Measurements from ENCODE around the gene UPF1. TPM values are rescaled to one million over a fixed set of nuclear protein-coding genes. Genes with fewer than 3 reads are reported as not detected.
A peak's percentile ranks its signal among the peaks of the same experiment; 100 is the strongest.

UPF1 gene
- total RNA-seq, 4 donors from 2014 or later: 84.2 to 153 (median 91.9) TPM

- no peak overlapping the region for H3K27ac ChIP-seq
- in situ Hi-C loops (cut with MboI; ENCODE audit: low pct_ligation_motif_present in 1 of 4, low pct_unique_long_range_greater_than_20kb in 1 of 4, low sequenced_read_pairs in 3 of 4): no loop called here
- intact Hi-C loops (cut with DNase I; ENCODE audit: low total_unique reads): no loop called here
- H3K36me3 ChIP-seq: no peaks in the 10 kb centered on the region
- TF ChIP-seq POLR2AphosphoS5 (IDR thresholded peaks at IDR 0.05): no peak
- no peak for TF ChIP-seq POLR2A (IDR thresholded peaks at IDR 0.05)
- TF ChIP-seq CTCF (IDR thresholded peaks at IDR 0.05): no peak
- TF ChIP-seq EP300 (IDR thresholded peaks at IDR 0.05; ENCODE audit: low read depth): no peak
- H3K4me1 ChIP-seq: peaks cover 8 to 25% (median 18%) of the 10 kb centered on the region in 4 donors
- DNase-seq: no peak
- H3K27me3 ChIP-seq: peaks cover 46% of the 10 kb centered on the region
- no peak overlapping the region for H3K4me3 ChIP-seq
- no peaks in the 10 kb centered on the region for H3K9me3 ChIP-seq
- WGBS, 2 donors (ENCODE audit: low coverage in 1 of 2): 75 to 92% methylated on average over 5 to 16 of the region's 16 CpGs
Observed at GRCh38 chr19:18784786-18785120, 47.0 kb upstream of the UPF1 start.

DNA sequence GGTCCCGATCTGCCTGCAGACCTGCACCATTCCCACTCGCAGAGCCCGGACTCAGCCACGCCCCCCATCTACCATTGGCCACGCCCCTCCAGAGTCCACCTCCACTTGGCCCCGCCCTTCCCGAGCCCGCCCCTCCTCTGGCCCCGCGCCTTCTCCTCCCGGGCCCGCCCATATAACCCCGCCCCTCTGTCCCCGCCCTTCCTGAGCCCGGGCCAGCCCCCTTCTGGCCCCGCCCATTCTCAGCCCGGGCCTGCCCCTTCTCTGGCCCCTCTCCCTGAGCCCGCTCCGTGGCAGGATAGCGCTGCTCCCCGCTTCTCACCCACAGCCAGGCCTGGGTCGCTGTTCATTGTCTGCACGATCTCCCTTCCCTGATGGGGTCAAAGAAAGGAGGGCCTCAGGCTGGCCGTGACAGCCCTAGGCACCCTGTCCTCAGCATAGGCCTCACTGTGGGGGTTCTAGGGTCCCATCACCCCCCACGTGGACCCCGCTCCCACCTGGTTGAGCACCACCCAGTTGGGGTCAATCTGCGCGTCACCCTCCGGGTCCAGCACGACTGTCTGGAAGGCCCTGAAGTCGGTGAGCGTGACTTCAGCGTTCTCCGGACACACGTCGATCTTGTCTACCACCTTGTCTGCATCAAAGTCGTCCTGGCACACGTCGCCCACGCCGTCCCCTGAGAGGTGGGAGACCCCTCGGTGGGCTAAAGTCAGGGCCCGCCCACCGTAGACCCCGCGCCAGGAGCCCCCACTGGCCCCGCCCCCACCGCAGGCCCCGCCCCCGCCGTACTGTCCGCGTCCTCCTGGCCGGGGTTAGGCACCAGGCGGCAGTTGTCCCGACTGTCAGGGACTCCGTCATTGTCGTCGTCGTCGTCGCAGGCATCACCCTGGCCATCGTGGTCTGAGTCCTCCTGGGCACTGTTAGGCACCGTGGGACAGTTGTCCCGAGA lies 46.3 kb upstream of the UPF1 start:
- H3K27ac ChIP-seq: no peak overlapping the region
- intact Hi-C loops (cut with DNase I; ENCODE audit: low total_unique reads): loop anchor here (1.0 kb wide), 1 partner anchor 148 kb away; the partner anchor contains the start of gene KLHL26
- H3K36me3 ChIP-seq: no peaks in the 10 kb centered on the region
- H3K4me1 ChIP-seq: peaks cover 10 to 32% (median 25%) of the 10 kb centered on the region in 4 donors
- in situ Hi-C loops (cut with MboI; ENCODE audit: low pct_ligation_motif_present in 1 of 4, low pct_unique_long_range_greater_than_20kb in 1 of 4, low sequenced_read_pairs in 3 of 4): no loop called here
- peak; percentile 88 for DNase-seq
- WGBS, 2 donors (ENCODE audit: low coverage in 1 of 2): 12% methylated on average over 44 of the region's 65 CpGs; no CpG with 5 or more reads in 1 of the 2 donors
- no peaks in the 10 kb centered on the region for H3K9me3 ChIP-seq
- peaks cover 53% of the 10 kb centered on the region for H3K27me3 ChIP-seq
- TF ChIP-seq POLR2A (IDR thresholded peaks at IDR 0.05) (no peak), EP300 (IDR thresholded peaks at IDR 0.05; ENCODE audit: low read depth) (no peak), POLR2AphosphoS5 (IDR thresholded peaks at IDR 0.05) (no peak), CTCF (IDR thresholded peaks at IDR 0.05) (no peak)
- peak overlapping the region in 1 of 4 donors; percentile 3 for H3K4me3 ChIP-seq

DNA sequence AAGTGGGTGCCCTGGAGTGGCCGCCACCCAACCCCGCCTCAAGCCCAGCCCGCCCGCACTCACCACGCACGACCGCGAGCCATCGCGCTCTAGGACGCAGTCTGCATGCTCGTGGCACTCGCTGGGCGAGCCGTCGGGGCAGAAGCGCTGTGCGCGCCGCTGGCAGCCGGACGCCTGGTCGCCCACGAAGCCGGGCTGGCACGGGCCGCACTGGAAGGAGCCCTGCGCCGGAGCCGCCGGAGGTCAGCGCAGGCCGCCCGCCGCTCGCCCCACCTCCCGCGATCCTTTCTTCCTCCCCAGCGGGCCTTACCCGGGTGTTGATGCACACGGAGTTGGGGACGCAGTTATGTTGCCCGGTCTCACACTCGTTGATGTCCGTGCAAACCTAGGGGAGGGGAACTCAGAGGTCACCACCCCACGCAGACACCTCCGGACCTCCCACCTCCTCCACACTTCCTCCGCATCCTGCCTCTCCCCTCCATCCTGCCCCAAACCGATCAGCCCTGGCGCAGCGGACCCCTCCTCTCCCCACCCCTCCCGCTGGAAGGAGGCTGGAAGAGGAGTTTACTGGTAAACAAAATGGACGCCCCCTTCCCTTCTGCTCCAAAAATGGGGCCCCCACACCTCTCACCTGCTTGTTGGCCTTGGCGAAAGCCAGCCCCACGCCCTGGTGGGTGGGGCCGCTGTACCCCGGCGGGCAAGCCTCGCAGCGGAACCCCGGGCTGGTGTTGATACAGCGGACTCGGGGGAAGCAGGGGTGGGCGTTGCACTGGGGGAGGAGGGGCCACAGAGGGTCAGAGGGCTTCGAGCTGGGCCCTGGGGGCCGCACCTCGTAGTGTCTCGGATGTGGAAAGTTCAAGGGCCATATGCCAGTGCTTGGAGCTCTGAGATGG lies 43.0 kb upstream of the UPF1 start:
- WGBS, 2 donors (ENCODE audit: low coverage in 1 of 2): 4% methylated on average over 29 of the region's 68 CpGs; no CpG with 5 or more reads in 1 of the 2 donors
- H3K4me1 ChIP-seq: peaks cover 16 to 38% (median 32%) of the 10 kb centered on the region in 4 donors
- in situ Hi-C loops (cut with MboI; ENCODE audit: low pct_ligation_motif_present in 1 of 4, low pct_unique_long_range_greater_than_20kb in 1 of 4, low sequenced_read_pairs in 3 of 4) (no loop called here), intact Hi-C loops (cut with DNase I; ENCODE audit: low total_unique reads) (no loop called here)
- no peaks in the 10 kb centered on the region for H3K36me3 ChIP-seq
- peaks cover 86% of the 10 kb centered on the region for H3K27me3 ChIP-seq
- DNase-seq: no peak
- no peak overlapping the region for H3K4me3 ChIP-seq
- H3K27ac ChIP-seq: no peak overlapping the region
- H3K9me3 ChIP-seq: no peaks in the 10 kb centered on the region
- TF ChIP-seq CTCF (IDR thresholded peaks at IDR 0.05): no peak
- TF ChIP-seq POLR2AphosphoS5 (IDR thresholded peaks at IDR 0.05): no peak
- TF ChIP-seq POLR2A (IDR thresholded peaks at IDR 0.05): no peak
- no peak for TF ChIP-seq EP300 (IDR thresholded peaks at IDR 0.05; ENCODE audit: low read depth)

- Histone ChIP-seq H3K9me3 (no peaks in the 10 kb centered on the region), H3K36me3 (no peaks in the 10 kb centered on the region), H3K27me3 (peaks cover 90% of the 10 kb centered on the region), H3K4me3 (peak overlapping the region in 1 of 4 donors; percentile 42), H3K4me1 (peaks cover 16 to 38% (median 32%) of the 10 kb centered on the region in 4 donors), H3K27ac (no peak overlapping the region)
- 10% methylated on average over 23 of the region's 38 CpGs; no CpG with 5 or more reads in 1 of the 2 donors for whole genome bisulfite sequencing, 2 donors (ENCODE audit: low coverage in 1 of 2)
- no peak for DNase-seq
- in situ Hi-C loops (cut with MboI; ENCODE audit: low pct_ligation_motif_present in 1 of 4, low pct_unique_long_range_greater_than_20kb in 1 of 4, low sequenced_read_pairs in 3 of 4): no loop called here
- intact Hi-C loops (cut with DNase I; ENCODE audit: low total_unique reads): no loop called here
- TF ChIP-seq CTCF (IDR thresholded peaks at IDR 0.05): no peak
- TF ChIP-seq EP300 (IDR thresholded peaks at IDR 0.05; ENCODE audit: low read depth): no peak
- TF ChIP-seq POLR2A (IDR thresholded peaks at IDR 0.05): no peak
Observed at GRCh38 chr19:18789422-18789869, 42.3 kb upstream of the UPF1 start.

Measured in transverse colon (tissue), 4 donors.